GM21529 (cell line): ENCODE results near the gene CDYL.

Source experiments
- ATAC-seq: cut with Tn5 transposase; IDR thresholded peaks from one replicate; pipeline ENCODE4 v1.9.1; 2021; ENCODE audit not compliant: unreplicated experiment

CDYL gene

GRCh38 chr6:4873928-4874327 is 97.7 kb downstream of the CDYL start:
- ATAC-seq = no peak

DNA sequence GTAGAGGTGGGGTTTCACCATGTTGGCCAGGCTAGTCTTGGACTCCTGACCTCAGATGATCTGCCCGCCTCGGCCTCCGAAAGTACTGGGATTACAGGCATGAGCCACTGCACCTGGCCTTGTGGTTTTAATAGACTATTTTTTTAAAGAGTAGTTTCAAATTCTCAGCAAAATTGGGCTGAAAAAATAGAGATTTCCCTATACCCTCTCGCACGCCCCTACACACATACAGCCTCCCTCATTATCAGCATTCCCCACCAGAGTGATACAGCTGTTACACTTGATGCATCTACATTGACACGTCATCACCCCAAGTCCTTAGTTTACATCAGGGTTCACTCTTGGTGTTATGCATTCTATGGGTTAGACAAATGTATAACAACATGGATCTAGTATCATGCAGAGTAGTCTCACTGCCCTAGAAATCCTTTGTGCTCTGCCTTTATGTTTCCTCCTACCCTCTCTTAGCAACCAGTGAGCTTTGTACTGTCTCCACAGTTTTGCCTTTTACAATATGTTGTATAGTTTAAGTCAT is 103.6 kb downstream of the CDYL start:
- ATAC-seq = peak; percentile 87

DNA sequence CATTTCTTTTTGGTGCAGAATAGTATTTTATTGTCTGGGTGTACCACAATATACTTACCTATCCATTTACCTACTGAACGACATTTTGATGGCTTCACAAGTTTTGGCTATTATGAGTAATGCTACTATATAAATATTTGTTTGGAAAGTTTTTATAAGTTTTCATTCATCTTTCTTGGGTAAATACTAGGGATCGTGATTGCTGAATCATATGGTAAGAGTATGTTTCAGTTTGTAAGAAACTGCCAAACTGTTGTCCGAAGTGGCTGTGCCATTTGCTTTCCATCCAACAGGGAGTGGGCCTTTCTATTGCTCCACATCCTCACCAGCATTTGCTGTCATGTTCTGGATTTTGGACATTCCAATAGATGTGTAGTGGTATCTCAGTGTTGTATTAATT is 104.2 kb downstream of the CDYL start:
- ATAC-seq = no peak

DNA sequence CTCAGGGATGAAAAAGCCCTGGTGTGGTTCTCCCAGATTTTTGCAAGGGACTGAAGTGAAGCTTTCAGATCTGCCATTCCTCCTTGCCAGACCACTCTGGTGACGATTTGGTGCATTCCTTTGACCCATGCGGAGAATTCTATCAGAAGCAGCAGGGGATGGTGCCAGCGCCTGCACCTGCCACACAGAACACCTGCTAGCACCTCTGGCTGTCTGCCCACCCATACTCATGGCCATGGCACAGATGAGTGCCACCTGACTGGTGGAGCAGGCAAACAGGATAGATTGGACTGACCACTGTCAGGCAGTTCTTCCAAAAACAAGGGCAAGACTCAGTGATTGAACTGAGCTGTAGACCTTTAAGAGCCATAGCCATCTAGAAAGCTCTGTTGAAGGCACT is 107.1 kb downstream of the CDYL start:
- ATAC-seq = no peak

GRCh38 chr6:4884646-4885340 is 108.6 kb downstream of the CDYL start:
- ATAC-seq = no peak

- ATAC-seq = no peak
These were observed 109.2 kb downstream of the CDYL start for GRCh38 chr6:4885341-4885933.

DNA sequence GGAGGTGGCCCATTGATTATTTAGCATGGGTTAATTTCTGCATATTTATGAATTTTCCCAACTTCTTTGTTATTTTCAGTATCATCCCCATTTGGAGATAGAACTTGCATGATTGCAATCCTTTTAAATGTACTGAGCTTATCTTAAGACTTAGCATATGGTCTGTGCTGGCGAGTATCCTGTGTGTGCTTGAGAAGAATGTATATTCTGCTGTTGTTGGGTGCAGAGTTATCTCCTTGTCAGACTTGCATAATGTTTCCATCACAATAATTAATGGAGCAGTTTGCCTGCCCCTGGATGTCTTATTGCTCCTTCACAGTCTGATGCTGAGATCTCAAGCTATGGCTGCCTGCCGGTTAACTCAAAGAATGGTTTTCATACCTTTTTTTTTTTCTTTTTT is 112.6 kb downstream of the CDYL start:
- no peak for ATAC-seq

DNA sequence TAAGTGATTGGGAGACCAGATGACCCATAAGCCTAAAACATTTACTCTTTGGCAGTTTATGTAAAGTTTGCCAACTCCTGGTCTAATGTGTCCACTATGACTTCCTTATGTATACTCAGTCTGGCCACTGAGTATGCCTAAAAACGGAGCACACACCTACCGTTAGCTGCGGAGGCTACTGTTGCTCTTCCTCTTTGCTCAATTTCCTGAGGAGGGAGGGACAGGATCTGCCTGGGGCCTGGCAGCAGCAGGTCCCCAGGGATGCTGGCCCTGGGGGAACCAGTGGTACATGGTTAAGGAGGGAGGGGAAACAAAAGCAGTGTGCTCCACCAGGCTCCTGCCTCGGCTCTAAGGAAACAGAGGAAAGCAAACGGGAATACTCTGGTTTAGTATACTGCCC is 113.5 kb downstream of the CDYL start:
- no peak for ATAC-seq

DNA sequence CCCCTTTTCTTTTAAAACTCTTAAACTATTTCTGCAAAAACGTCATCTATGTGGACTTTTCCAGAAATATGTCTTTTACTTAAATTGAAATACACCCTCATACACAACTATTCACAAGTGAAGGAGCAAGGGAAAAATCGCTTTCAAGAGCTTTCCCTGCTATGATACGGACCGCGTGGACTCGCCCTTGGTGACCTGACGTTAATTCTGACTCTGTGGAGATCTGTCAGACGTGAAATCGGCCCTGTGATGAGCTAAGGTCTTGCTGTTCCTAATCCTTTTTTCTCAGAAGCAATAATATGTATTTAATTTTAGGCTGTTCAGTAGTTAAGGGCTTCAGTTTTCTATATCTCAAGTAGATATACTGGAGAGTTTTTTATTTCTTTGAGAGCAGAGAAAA is 114.0 kb downstream of the CDYL start:
- no peak for ATAC-seq

DNA sequence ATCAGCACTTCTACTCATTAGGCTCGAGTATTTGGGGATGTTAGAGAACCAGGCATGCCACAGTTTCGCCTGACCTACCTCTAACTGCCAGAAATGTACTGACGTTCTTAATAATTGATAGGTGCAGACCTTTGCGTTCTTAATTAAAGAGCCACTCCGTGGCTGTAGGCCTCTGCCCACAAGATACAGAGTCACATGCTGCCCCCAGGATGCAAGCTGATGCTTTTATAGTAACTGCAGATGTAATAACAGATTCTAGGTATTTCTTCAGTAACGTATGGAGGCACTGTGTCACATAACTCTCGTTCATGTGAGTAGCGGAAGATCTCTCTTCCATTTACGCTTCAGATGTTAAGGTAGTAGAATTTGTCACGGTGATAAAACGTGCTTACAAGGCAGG is 114.4 kb downstream of the CDYL start:
- no peak for ATAC-seq

DNA sequence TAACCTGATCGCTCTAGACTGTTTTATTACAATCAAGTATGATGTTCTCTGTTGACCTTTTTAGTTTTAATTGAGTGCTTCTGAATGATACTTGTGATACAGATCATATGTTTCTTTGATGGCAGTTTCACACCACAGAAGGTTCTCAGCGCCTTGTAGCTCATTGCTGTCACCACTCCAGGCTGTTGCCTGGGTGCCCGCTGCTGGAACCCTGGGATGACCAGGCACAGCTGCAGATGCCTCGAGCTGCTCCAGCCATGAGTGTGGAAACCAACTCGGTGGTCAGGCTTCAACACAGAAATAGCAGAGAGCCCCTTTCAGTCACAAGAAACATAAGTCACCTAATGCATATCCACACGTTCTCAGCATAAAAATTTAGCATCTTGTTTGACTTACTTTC is 114.9 kb downstream of the CDYL start:
- ATAC-seq = no peak

DNA sequence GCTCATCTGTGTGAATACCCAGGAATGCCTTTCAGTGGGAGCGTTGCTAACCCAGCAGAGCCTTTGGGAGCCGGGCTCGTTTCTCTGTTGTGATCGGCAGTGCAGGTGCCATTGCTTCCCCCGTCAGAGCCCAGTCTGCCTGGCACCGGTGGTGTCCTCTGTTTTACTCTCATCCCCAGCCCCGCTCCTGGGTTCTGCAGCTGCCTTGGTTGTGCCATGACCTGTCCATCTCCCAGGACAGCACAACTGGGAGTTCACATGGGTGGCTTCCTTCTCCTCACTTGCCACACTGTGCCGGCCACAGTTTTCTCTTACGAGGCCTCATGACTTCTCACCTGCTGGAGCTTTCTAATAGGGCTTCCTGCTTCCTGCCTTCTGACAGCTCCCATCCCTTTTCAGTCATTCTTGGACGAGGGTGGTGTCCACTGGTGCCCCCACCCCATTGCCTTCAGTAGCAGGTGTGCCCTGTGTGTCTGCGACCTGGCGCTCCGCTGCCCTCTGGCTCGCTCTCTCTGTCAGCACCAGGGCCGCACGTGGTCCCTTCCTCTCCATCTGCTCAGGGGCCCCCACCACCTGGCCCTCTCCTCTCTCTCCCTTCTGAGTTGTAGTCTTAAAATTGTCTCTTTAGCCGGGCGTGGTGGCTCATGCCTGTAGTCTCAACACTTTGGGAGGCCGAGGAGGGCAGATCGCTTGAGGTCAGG is 116.7 kb downstream of the CDYL start:
- ATAC-seq = no peak

DNA sequence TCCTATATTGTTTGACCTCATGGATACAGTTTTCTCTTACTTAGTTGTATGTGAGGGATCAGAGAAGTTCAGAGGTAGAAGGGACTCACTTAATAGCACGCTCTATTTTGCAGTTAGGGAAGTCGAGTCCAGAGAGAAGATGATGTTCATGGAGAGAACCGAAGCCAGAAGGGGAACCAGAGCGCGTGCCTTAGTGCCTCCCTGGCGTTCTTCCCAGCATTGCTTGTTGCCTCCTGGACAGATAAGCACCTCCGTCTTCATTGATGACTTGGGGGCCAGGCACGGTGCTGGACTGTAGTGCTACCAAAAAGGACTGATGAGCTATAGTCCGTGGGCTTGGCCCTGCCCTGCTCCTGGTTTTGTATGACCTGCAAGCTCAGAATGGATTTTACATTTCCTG is 117.8 kb downstream of the CDYL start:
- ATAC-seq = no peak

DNA sequence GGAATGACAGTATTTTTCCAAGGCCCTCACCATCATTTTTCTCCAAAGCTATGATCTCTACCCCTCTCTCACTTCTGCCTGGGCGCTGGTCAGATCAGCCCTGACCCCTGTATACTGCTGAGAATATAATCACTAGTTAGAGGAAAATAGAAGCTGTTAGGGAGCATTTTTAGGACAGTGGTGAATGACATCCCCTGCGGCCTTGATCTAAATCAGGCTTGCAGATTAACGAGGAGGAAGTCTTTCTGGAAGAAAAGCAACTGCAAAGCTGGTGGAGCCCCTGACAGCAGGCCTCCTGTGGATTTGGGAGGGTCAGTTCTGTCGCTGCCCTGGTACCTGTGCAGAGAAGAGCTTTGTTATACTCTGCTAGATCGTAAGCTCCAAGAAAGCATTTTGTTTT is 119.8 kb downstream of the CDYL start:
- no peak for ATAC-seq

- no peak for ATAC-seq
These were observed 120.2 kb downstream of the CDYL start for GRCh38 chr6:4896401-4896800.

DNA sequence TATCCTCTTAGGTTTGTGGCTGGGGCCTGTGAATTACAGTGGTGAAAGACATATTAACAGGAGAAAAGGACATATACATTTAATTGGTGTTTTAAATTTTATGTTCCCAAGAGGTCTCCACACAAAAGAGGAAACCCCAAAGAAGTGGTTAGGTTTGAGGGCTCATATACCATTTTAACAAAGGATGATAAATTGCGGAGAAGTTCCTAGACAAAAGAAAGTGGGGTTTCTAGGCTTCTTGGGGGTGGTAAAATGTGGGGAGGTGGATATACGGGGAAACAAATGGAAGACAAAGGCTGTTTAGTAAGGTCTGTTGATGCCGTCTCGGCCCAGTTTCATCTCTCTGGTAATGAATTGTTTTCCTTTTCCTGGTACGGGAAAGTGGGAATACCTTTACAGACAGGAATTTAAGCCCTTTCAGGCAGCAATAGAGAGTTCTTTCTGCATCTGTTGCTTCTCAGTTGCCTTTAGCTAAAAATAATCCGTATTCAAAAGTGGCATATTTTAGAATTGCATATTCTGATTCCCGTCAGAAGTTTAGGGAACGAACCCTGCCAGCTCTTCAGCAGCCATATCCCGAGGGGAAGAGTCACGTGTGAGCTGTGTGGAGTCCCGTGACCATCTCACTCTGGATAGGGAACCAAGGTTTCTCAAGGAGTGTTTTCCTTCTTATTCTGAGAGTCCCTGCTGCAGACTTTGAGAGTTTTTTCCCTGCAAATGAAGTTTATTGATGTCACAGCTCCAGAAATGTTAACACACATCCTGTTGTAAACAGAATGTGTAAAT is 123.2 kb downstream of the CDYL start:
- no peak for ATAC-seq

DNA sequence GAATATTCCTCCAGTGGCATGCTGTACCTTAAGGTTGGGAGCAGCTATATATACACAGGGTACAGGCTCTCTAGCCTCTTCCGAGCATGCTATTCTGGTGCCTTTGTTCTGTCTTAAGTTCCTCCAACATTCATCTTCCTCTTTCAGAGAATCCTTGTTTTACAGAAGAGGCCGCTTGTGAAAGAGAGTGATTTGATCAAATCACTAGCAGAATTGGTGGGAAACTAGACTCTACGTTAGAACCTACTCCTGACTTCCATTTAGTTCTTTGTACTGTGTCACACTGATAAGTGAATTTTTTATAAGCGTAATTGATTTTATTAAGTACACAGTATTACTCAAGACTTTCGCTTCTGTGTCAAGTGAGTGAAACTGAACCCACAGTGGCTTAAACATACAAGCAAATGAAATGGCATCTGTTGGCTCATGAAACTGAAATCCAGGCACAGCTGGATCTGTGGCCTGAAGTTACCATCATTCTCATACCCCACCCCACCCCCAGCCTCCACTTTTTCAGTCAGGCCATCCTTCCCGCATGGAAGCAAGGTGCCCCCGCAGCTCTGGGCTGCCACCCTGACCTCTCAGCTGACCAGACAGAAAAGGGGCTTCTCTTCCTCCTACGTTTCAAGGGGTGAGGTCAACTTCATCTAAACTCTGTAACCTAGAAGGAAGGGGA is 125.3 kb downstream of the CDYL start:
- peak; percentile 88 for ATAC-seq

DNA sequence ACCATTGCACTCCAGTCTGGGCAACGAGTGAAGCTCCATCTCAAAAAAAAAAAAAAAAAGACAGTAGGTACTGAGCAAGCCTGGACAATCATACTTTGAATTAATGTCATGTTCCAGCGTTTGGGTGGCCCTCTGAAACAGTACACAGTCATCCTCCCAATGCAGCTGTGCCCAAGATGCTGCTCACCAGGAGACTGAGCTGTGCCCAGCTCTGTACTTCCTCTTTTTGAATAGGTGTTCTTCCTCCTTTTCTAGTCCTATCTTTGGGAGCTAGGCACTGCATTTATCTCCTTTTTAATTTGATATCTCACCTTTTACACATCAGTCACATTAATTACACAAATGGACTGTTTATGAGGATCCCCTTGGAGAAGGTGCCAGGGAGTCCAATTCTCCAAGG is 126.2 kb downstream of the CDYL start:
- no peak for ATAC-seq

DNA sequence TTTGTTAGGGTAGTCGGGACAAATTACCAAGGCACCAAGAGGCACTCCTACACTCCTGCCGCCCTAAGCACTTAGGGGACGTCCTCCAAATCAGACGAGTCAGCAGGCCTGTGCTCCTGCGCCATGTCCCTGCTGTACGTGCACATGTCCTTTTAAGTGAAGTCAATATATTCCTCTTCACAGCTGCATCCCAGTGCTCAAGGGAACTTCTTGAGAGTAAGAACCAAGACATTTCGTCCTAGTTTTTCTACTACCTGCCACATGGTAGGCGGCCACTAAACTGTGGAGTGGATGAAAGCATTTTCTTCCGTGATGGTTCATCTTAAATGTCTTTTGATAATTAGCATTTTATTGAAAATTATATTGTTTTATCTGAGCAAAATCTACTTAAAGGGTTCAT is 126.9 kb downstream of the CDYL start:
- no peak for ATAC-seq

DNA sequence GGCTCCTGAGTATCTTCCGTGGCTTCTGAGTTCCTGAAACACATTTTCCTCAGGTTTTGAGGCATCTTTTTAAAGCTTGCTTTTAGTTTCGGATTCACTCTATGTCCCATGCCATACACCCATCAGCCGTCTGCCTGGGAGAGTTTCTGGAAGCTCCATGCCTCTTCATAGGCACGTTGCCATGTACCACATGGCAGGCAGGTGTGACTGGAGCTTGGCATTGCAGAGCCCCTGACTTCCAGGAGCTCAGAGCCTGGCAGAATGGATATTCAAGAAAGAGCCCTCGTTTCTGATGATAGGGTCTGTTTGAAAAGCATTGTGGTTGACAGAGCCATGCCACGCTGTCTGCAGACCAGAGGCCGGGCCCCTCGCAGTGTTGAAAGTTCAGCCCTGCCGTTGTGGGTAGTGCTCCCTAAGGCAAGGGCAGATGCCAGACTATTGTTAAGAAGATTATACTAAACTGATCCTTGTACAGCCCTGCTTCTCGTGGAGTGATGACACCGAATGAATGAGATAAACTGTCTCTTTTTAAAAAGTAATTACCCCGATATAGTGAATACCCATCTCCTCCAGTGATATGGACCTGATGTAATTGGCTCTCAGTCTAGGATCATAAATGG is 127.7 kb downstream of the CDYL start:
- no peak for ATAC-seq
